Thyroid gland (tissue), 4 donors: ENCODE results near the gene EML4. TPM values are rescaled to one million over a fixed set of nuclear protein-coding genes. Genes with fewer than 3 reads are reported as not detected.

Source experiments
- DNase-seq, 2 donors: peaks; one replicate each; pipeline ENCODE4 v3.0.0-alpha.2; 2019
- H3K27ac ChIP-seq, 3 donors: fragments of 200-600 bp; sonication (generic); 1 replicate in 2 of 3; 2 replicates in 1 of 3; pipeline ENCODE4 v1.5.1; 2016 to 2019; ENCODE audit warnings: mild to moderate bottlenecking in 1 of 3, moderate library complexity in 1 of 3
- H3K27me3 ChIP-seq: fragments of 200-600 bp; sonication (generic); one replicate; pipeline ENCODE4 v1.5.1; 2019
- H3K36me3 ChIP-seq, 2 donors: fragments of 200-600 bp; sonication (generic); one replicate each; pipeline ENCODE4 v1.5.1; 2016 to 2019
- H3K4me1 ChIP-seq, 2 donors: fragments of 200-600 bp; sonication (generic); one replicate each; pipeline ENCODE4 v1.5.1; 2017 to 2019
- H3K4me3 ChIP-seq, 3 donors: fragments of 200-600 bp; sonication (generic); replicated peaks in 1 of 3; 1 replicate in 2 of 3; 2 replicates in 1 of 3; pipeline ENCODE4 v1.5.1; 2016; ENCODE audit warnings: mild to moderate bottlenecking in 1 of 3
- H3K9me3 ChIP-seq: fragments of 200-600 bp; sonication (generic); one replicate; pipeline ENCODE4 v1.5.1; 2017
- POLR2A ChIP-seq, 2 donors: fragments of 450-650 bp; IDR thresholded peaks; one replicate each; pipeline ENCODE4 v1.6.1; 2017; ENCODE audit warnings: antibody characterized with exemption in 2 of 2, mild to moderate bottlenecking in 2 of 2, moderate library complexity in 1 of 2
- WGBS, 2 donors: methylation state at CpG; one replicate each; pipeline ENCODE4 v1.1.5; 2017; 5-methylcytosine and 5-hydroxymethylcytosine counted together
- intact Hi-C: fragments of 100-400 bp; cut with DNase I; formaldehyde crosslinking; loops from one replicate; pipeline ENCODE4 v1.15.1; 2023
- total RNA-seq, 4 donors: library from RNA; depleted of rRNA; stranded (reverse); fragments of >200 nt; gene quantifications; one replicate each; pipeline ENCODE4 v1.2.3, GENCODE V29; 2016
- TF ChIP-seq, protein P1 (sequence below), 6 experiments: fragments of 200-600 bp in 3 of 6; fragments of 450-650 bp in 3 of 6; sonication (generic) in 3 of 6; IDR thresholded peaks; one replicate each; pipeline ENCODE4 v1.5.1; 2016 to 2019; ENCODE audit warnings: antibody characterized with exemption in 6 of 6, mild to moderate bottlenecking in 2 of 6, inconsistent platforms in 1 of 6, moderate library complexity in 1 of 6

Gene EML4
- total RNA-seq, 4 donors from 2014 or later, result 52.5 to 67.2 (median 64.7) TPM

- intact Hi-C loops, result no loop called here
- TF ChIP-seq POLR2A (IDR thresholded peaks at IDR 0.05), result no peak
- TF ChIP-seq, protein P1, sequence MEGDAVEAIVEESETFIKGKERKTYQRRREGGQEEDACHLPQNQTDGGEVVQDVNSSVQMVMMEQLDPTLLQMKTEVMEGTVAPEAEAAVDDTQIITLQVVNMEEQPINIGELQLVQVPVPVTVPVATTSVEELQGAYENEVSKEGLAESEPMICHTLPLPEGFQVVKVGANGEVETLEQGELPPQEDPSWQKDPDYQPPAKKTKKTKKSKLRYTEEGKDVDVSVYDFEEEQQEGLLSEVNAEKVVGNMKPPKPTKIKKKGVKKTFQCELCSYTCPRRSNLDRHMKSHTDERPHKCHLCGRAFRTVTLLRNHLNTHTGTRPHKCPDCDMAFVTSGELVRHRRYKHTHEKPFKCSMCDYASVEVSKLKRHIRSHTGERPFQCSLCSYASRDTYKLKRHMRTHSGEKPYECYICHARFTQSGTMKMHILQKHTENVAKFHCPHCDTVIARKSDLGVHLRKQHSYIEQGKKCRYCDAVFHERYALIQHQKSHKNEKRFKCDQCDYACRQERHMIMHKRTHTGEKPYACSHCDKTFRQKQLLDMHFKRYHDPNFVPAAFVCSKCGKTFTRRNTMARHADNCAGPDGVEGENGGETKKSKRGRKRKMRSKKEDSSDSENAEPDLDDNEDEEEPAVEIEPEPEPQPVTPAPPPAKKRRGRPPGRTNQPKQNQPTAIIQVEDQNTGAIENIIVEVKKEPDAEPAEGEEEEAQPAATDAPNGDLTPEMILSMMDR (IDR thresholded peaks at IDR 0.05), result no peak
- H3K27ac ChIP-seq, result no peak overlapping the region
- no peaks in the 10 kb centered on the region for H3K27me3 ChIP-seq
- H3K36me3 ChIP-seq, result no peaks in the 10 kb centered on the region
- H3K9me3 ChIP-seq, result no peaks in the 10 kb centered on the region
- WGBS, 2 donors, result 96 to 99% methylated on average over 8 of the region's 8 CpGs
- H3K4me1 ChIP-seq, result no peaks in the 10 kb centered on the region
- DNase-seq, result no peak
- no peak overlapping the region for H3K4me3 ChIP-seq
Observed at GRCh38 chr2:42348113-42348805, 179.1 kb downstream of the EML4 start.

- H3K27me3 ChIP-seq, result no peaks in the 10 kb centered on the region
- no peaks in the 10 kb centered on the region for H3K9me3 ChIP-seq
- WGBS, 2 donors, result 84 to 90% methylated on average over 3 of the region's 3 CpGs
- no peak for DNase-seq
- no peak overlapping the region for H3K27ac ChIP-seq
- H3K36me3 ChIP-seq, result no peaks in the 10 kb centered on the region
- intact Hi-C loops, result no loop called here
- H3K4me3 ChIP-seq, result no peak overlapping the region
- peaks cover 0 to 5% of the 10 kb centered on the region in 2 donors for H3K4me1 ChIP-seq
- TF ChIP-seq, protein P1 (IDR thresholded peaks at IDR 0.05), result no peak
- TF ChIP-seq POLR2A (IDR thresholded peaks at IDR 0.05), result no peak
Observed at GRCh38 chr2:42350434-42351063, 181.4 kb downstream of the EML4 start.

DNA sequence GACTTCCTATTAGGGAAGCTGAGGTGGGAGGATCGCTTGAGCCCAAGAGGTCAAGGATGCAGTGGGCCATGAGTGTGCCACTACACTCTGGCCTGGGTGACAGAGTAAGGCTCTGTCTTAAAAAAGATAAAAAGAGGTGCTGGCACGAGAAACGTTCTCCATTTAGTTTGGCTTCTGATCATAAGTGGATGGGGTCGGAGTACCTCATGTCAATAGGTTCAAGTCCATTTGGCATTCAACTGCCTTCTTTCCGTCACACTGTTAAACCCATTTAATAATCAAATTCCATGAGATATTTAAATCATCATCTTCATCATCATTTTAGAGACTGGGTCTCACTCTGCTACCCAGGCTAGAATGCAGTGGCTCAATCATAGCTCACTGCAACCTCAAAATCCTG, 182.7 kb downstream of the EML4 start:
- Histone ChIP-seq H3K36me3 (no peaks in the 10 kb centered on the region), H3K27ac (no peak overlapping the region), H3K4me1 (peaks cover 0 to 5% of the 10 kb centered on the region in 2 donors), H3K9me3 (no peaks in the 10 kb centered on the region), H3K27me3 (no peaks in the 10 kb centered on the region), H3K4me3 (no peak overlapping the region)
- TF ChIP-seq, protein P1 (IDR thresholded peaks at IDR 0.05), result no peak
- TF ChIP-seq POLR2A (IDR thresholded peaks at IDR 0.05), result no peak
- no peak for DNase-seq
- intact Hi-C loops, result no loop called here
- WGBS, 2 donors, result 96 to 97% methylated on average over 5 of the region's 5 CpGs

- no peak overlapping the region for H3K4me3 ChIP-seq
- H3K36me3 ChIP-seq, result no peaks in the 10 kb centered on the region
- WGBS, 2 donors, result 92 to 94% methylated on average over 5 of the region's 5 CpGs
- H3K9me3 ChIP-seq, result no peaks in the 10 kb centered on the region
- DNase-seq, result no peak
- H3K27me3 ChIP-seq, result no peaks in the 10 kb centered on the region
- H3K4me1 ChIP-seq, result peaks cover 0 to 8% of the 10 kb centered on the region in 2 donors
- no peak for TF ChIP-seq POLR2A (IDR thresholded peaks at IDR 0.05)
- TF ChIP-seq, protein P1 (IDR thresholded peaks at IDR 0.05), result no peak
- no peak overlapping the region for H3K27ac ChIP-seq
- intact Hi-C loops, result no loop called here
Observed at GRCh38 chr2:42353792-42354429, 184.8 kb downstream of the EML4 start.
